Measurements from ENCODE around the gene ANKDD1B. TPM values are rescaled to one million over a fixed set of nuclear protein-coding genes. Genes with fewer than 3 reads are reported as not detected.

Gene ANKDD1B
- total and polyA plus RNA-seq, 2 experiments from 2014 or later, result 0.40 to 0.73 TPM

DNA sequence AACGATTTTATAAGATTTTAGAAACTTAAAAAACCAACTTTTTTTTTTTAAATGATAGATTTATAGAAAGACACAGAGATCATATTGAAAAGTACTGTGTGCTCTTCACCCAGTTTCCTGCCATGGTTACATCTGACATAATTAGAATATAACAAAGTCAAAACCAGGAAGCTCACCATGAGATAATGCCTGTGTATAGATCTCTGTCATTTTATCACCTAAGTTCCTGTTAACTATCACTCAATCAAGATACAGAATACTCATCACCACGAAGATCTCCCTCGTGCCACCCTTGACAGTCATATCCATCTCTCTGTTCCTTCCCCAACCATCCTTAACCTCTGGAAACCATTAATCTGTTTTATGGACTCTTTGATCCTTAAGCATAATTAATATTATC lies 66.9 kb downstream of the ANKDD1B start:
- Mint-ChIP-seq H3K27ac (no peak overlapping the region), H3K36me3 (ENCODE audit: low read depth) (no peaks in the 10 kb centered on the region; the same call in 2 of the 3 replicates), H3K4me1 (no peaks in the 10 kb centered on the region), H3K9me3 (no peaks in the 10 kb centered on the region), H3K27me3 (ENCODE audit: insufficient read depth, low read depth, poor library complexity) (no peaks in the 10 kb centered on the region), H3K4me3 (no peak overlapping the region)
- H3K27me3 ChIP-seq (ENCODE audit: insufficient read depth), result no peaks in the 10 kb centered on the region
- H4K20me1 ChIP-seq (replicated peaks; ENCODE audit: insufficient read depth), result no peaks in the 10 kb centered on the region; the same call in 1 of the 2 replicates
- no peak for ATAC-seq
- TF ChIP-seq REST (IDR thresholded peaks at IDR 0.05; ENCODE audit: unreplicated experiment) (no peak), NANOG (IDR thresholded peaks at IDR 0.05; ENCODE audit: borderline replicate concordance) (no peak), STAT1 (IDR thresholded peaks at IDR 0.05; ENCODE audit: unreplicated experiment) (no peak), ZNF331 (CRISPR knock-in tag; IDR thresholded peaks at IDR 0.05; ENCODE audit: low read depth) (no peak), CREB1 (CRISPR knock-in tag; IDR thresholded peaks at IDR 0.05; ENCODE audit: low read depth) (no peak), EZH2phosphoT487 (IDR thresholded peaks at IDR 0.05; ENCODE audit: unreplicated experiment) (no peak), EZH2 (IDR thresholded peaks at IDR 0.05; ENCODE audit: low read depth, unreplicated experiment) (no peak), ZNF114 (CRISPR knock-in tag; IDR thresholded peaks at IDR 0.05) (no peak), POLR2AphosphoS5 (IDR thresholded peaks at IDR 0.05; ENCODE audit: low read depth) (no peak), JUNB (IDR thresholded peaks at IDR 0.05; ENCODE audit: unreplicated experiment) (no peak)
- TF ChIP-seq, protein P1, sequence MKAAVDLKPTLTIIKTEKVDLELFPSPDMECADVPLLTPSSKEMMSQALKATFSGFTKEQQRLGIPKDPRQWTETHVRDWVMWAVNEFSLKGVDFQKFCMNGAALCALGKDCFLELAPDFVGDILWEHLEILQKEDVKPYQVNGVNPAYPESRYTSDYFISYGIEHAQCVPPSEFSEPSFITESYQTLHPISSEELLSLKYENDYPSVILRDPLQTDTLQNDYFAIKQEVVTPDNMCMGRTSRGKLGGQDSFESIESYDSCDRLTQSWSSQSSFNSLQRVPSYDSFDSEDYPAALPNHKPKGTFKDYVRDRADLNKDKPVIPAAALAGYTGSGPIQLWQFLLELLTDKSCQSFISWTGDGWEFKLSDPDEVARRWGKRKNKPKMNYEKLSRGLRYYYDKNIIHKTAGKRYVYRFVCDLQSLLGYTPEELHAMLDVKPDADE (IDR thresholded peaks at IDR 0.05), result no peak
- TF ChIP-seq, protein P2, sequence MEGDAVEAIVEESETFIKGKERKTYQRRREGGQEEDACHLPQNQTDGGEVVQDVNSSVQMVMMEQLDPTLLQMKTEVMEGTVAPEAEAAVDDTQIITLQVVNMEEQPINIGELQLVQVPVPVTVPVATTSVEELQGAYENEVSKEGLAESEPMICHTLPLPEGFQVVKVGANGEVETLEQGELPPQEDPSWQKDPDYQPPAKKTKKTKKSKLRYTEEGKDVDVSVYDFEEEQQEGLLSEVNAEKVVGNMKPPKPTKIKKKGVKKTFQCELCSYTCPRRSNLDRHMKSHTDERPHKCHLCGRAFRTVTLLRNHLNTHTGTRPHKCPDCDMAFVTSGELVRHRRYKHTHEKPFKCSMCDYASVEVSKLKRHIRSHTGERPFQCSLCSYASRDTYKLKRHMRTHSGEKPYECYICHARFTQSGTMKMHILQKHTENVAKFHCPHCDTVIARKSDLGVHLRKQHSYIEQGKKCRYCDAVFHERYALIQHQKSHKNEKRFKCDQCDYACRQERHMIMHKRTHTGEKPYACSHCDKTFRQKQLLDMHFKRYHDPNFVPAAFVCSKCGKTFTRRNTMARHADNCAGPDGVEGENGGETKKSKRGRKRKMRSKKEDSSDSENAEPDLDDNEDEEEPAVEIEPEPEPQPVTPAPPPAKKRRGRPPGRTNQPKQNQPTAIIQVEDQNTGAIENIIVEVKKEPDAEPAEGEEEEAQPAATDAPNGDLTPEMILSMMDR (conservative IDR thresholded peaks at IDR 0.05; ENCODE audit: low read depth in 2 of 2), result no peak
- H3K27ac ChIP-seq (ENCODE audit: low read depth), result no peak overlapping the region
- no peaks in the 10 kb centered on the region for H3F3A ChIP-seq (replicated peaks; ENCODE audit: low read depth)
- no peaks in the 10 kb centered on the region for H3K9me2 ChIP-seq (ENCODE audit: insufficient read depth)
- H3K4me3 ChIP-seq, result no peak overlapping the region
- no peaks in the 10 kb centered on the region for H3K79me2 ChIP-seq (replicated peaks; ENCODE audit: insufficient read depth)
- no peak for DNase-seq (ENCODE audit: low spot score)
- H3K4me2 ChIP-seq, result no peak overlapping the region
- no peak overlapping the region for H2AFZ ChIP-seq
- H3K4me1 ChIP-seq (ENCODE audit: insufficient read depth), result no peaks in the 10 kb centered on the region
- H3K36me3 ChIP-seq (ENCODE audit: insufficient read depth), result no peaks in the 10 kb centered on the region

Data from GM23338 (cell line).